Trophoblast cell (in vitro differentiated cells and primary cell): ENCODE measurements around the gene TEAD1.

Source experiments
- DNase-seq, 2 donors: peaks; one replicate each; pipeline ENCODE4 v3.0.0-alpha.2; 2016
- H2AFZ ChIP-seq: 2 replicates; pipeline ENCODE4 v1.6.1; 2013; ENCODE audit warnings: low read length, moderate library complexity, mild to moderate bottlenecking; ENCODE audit not compliant: insufficient read depth, poor library complexity
- H2AK5ac ChIP-seq: 2 replicates; pipeline ENCODE4 v1.6.1; 2013; ENCODE audit warnings: mild to moderate bottlenecking, low read length
- H2BK120ac ChIP-seq: 2 replicates; pipeline ENCODE4 v1.6.1; 2013; ENCODE audit warnings: low read length, mild to moderate bottlenecking, moderate library complexity; ENCODE audit not compliant: insufficient read depth, poor library complexity
- H2BK12ac ChIP-seq: 2 replicates; pipeline ENCODE4 v1.6.1; 2013; ENCODE audit warnings: mild to moderate bottlenecking, low read length, moderate library complexity
- H2BK5ac ChIP-seq: 2 replicates; pipeline ENCODE4 v1.6.1; 2013; ENCODE audit warnings: low read length, low read depth, moderate library complexity, mild to moderate bottlenecking; ENCODE audit not compliant: poor library complexity
- H3K14ac ChIP-seq: 2 replicates; pipeline ENCODE4 v1.6.1; 2013; ENCODE audit warnings: mild to moderate bottlenecking, low read length
- H3K18ac ChIP-seq: 2 replicates; pipeline ENCODE4 v1.6.1; 2013; ENCODE audit warnings: mild to moderate bottlenecking, low read length
- H3K23ac ChIP-seq: 2 replicates; pipeline ENCODE4 v1.6.1; 2013; ENCODE audit warnings: low read length
- H3K27ac ChIP-seq: 2 replicates; pipeline ENCODE4 v1.5.1; 2013; ENCODE audit warnings: low read depth, mild to moderate bottlenecking, inconsistent platforms, low read length, moderate library complexity
- H3K27me3 ChIP-seq: 2 replicates; pipeline ENCODE4 v1.6.1; 2013; ENCODE audit warnings: inconsistent platforms, mild to moderate bottlenecking, low read length, moderate library complexity; ENCODE audit not compliant: insufficient read depth
- H3K36me3 ChIP-seq, 2 experiments: 1 replicate in 1 of 2; 2 replicates in 1 of 2; pipeline ENCODE4 v1.6.1; 2013; ENCODE audit warnings: low read length in 2 of 2, mild to moderate bottlenecking in 2 of 2, moderate library complexity in 1 of 2; ENCODE audit not compliant: insufficient read depth in 2 of 2, control insufficient read depth in 1 of 2
- H3K4ac ChIP-seq: 2 replicates; pipeline ENCODE4 v1.6.1; 2013; ENCODE audit warnings: low read depth, mild to moderate bottlenecking, low read length, moderate library complexity
- H3K4me1 ChIP-seq, 2 experiments: 1 replicate in 1 of 2; 2 replicates in 1 of 2; pipeline ENCODE4 v1.6.1; 2013; ENCODE audit warnings: low read length in 2 of 2, mild to moderate bottlenecking in 2 of 2, moderate library complexity in 1 of 2; ENCODE audit not compliant: insufficient read depth in 2 of 2, control insufficient read depth in 1 of 2
- H3K4me2 ChIP-seq: 2 replicates; pipeline ENCODE4 v1.6.1; 2013; ENCODE audit warnings: inconsistent platforms, mild to moderate bottlenecking, low read length, moderate library complexity
- H3K4me3 ChIP-seq: 2 replicates; pipeline ENCODE4 v1.5.1; 2013; ENCODE audit warnings: mild to moderate bottlenecking, low read depth, low read length, inconsistent platforms
- H3K79me1 ChIP-seq: one replicate; pipeline ENCODE4 v1.6.1; 2013; ENCODE audit warnings: low read length
- H3K79me2 ChIP-seq: 2 replicates; pipeline ENCODE4 v1.6.1; 2013; ENCODE audit warnings: low read length, mild to moderate bottlenecking; ENCODE audit not compliant: control insufficient read depth, insufficient read depth, poor library complexity
- H3K9ac ChIP-seq: 2 replicates; pipeline ENCODE4 v1.6.1; 2013; ENCODE audit warnings: mild to moderate bottlenecking, low read length
- H3K9me3 ChIP-seq: 2 replicates; pipeline ENCODE4 v1.6.1; 2013; ENCODE audit warnings: low read depth, mild to moderate bottlenecking, control low read depth, inconsistent platforms, low read length; ENCODE audit not compliant: insufficient read depth
- H4K12ac ChIP-seq: 2 replicates; pipeline ENCODE4 v1.6.1; 2013; ENCODE audit warnings: low read depth, mild to moderate bottlenecking, low read length, moderate library complexity
- H4K8ac ChIP-seq: 2 replicates; pipeline ENCODE4 v1.6.1; 2013; ENCODE audit warnings: low read depth, mild to moderate bottlenecking, low read length, moderate library complexity
- H4K91ac ChIP-seq: one replicate; pipeline ENCODE4 v1.6.1; 2013; ENCODE audit warnings: low read depth, mild to moderate bottlenecking, low read length, moderate library complexity
- WGBS: extraction: QIAGEN DNeasy Blood & Tissue Kit; methylation state at CpG from one replicate; pipeline ENCODE4 v1.1.7; 2013; ENCODE audit warnings: missing lambda C conversion rate; ENCODE audit not compliant: insufficient read length, insufficient coverage; ENCODE audit errors: extremely low coverage; 5-methylcytosine and 5-hydroxymethylcytosine counted together

The TEAD1 gene

DNA sequence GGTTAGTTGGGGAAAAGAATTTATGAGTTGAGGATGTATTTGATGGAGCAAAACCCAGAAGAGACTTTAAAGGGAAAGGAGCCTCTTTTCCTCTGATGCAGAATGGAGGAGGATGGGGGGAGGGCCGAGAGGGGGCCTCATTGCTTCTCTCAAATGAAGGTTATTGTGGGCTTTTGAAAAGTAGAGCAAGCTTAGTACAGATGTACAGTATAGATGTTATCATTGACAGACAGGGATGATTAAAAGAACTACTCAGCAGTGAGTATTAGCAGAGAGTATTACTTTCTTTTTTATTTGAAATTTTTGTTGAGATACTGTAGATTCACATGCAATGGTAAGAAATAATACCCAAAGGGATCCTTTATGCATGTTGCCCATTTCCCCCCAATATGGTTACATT lies 98.1 kb downstream of the TEAD1 start:
- peak overlapping the region; percentile 39 for H3K4ac ChIP-seq
- H4K8ac ChIP-seq = no peak overlapping the region
- H3K36me3 ChIP-seq = peaks cover 5 to 11% of the 10 kb centered on the region in 2 experiments
- no peak overlapping the region for H4K12ac ChIP-seq
- H3K4me2 ChIP-seq = no peak overlapping the region
- peaks cover 9% of the 10 kb centered on the region for H3K79me1 ChIP-seq
- H3K27ac ChIP-seq = no peak overlapping the region
- H2AK5ac ChIP-seq = no peak overlapping the region
- H3K79me2 ChIP-seq = peaks cover 25% of the 10 kb centered on the region
- WGBS = no CpG with 5 or more reads among the region's 1 CpG
- no peak overlapping the region for H3K23ac ChIP-seq
- H2BK120ac ChIP-seq = no peak overlapping the region
- H3K9me3 ChIP-seq = no peaks in the 10 kb centered on the region
- no peak overlapping the region for H3K4me3 ChIP-seq
- H3K27me3 ChIP-seq = no peaks in the 10 kb centered on the region
- no peak overlapping the region for H2AFZ ChIP-seq
- no peak overlapping the region for H3K14ac ChIP-seq
- H2BK5ac ChIP-seq = no peak overlapping the region
- H2BK12ac ChIP-seq = no peak overlapping the region
- DNase-seq = no peak
- no peak overlapping the region for H4K91ac ChIP-seq
- H3K4me1 ChIP-seq = peaks cover 27 to 38% of the 10 kb centered on the region in 2 experiments
- H3K18ac ChIP-seq = no peak overlapping the region
- H3K9ac ChIP-seq = no peak overlapping the region

DNA sequence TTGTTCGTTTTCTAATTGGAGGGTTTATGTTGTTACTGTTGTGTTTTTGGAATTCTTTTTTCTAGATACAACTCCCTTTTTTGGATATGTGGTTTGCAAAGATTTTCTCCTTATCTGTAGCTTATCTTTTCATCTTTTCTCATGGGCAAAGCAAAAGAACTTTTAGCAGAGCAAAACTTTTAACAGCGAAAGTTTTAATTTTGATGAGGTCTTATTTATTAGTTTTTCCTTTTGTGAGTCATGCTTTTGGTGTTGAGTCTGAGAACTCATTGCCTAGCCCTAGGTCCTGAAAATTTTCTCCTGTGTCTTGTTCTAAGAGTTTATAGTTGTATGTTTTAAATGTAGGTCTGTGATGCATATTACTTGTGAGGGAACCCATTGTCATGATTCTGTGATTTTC lies 99.4 kb downstream of the TEAD1 start:
- no peak overlapping the region for H3K4me3 ChIP-seq
- H3K4me2 ChIP-seq = no peak overlapping the region
- no peak overlapping the region for H4K91ac ChIP-seq
- no CpG with 5 or more reads among the region's 2 CpGs for WGBS
- peaks cover 23% of the 10 kb centered on the region for H3K79me2 ChIP-seq
- no peak overlapping the region for H2AFZ ChIP-seq
- H3K9ac ChIP-seq = no peak overlapping the region
- no peak overlapping the region for H2BK5ac ChIP-seq
- H3K4me1 ChIP-seq = peaks cover 26 to 31% of the 10 kb centered on the region in 2 experiments
- H3K36me3 ChIP-seq = peaks cover 3 to 10% of the 10 kb centered on the region in 2 experiments
- no peaks in the 10 kb centered on the region for H3K27me3 ChIP-seq
- no peak overlapping the region for H3K14ac ChIP-seq
- no peak overlapping the region for H3K18ac ChIP-seq
- no peak overlapping the region for H3K23ac ChIP-seq
- H4K8ac ChIP-seq = no peak overlapping the region
- H2AK5ac ChIP-seq = no peak overlapping the region
- H4K12ac ChIP-seq = no peak overlapping the region
- H2BK12ac ChIP-seq = no peak overlapping the region
- H3K27ac ChIP-seq = no peak overlapping the region
- no peak for DNase-seq
- H3K4ac ChIP-seq = no peak overlapping the region
- H3K9me3 ChIP-seq = no peaks in the 10 kb centered on the region
- H3K79me1 ChIP-seq = peaks cover 7% of the 10 kb centered on the region
- H2BK120ac ChIP-seq = no peak overlapping the region

DNA sequence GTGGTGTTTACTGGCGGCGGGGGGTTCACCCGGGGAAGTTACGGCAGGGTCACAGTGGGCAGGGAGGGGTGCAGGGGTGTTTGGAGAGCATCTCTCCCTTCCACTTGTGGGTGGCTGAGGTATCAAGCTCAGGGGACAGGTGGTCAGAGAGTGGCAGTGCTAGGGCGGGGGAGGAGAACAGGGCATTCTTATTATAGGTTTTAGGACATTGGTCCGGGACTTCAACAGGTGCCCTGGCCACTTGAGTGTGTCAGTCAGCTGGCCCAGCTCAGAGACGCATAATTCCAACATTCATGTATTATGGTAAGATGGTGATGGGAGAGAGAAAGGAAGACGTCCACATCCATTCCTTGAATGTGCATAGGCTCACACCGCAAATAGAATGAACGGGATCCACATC lies 101.7 kb downstream of the TEAD1 start:
- peaks cover 4% of the 10 kb centered on the region in 2 experiments for H3K36me3 ChIP-seq
- no CpG with 5 or more reads among the region's 10 CpGs for WGBS
- H3K9me3 ChIP-seq = no peaks in the 10 kb centered on the region

DNA sequence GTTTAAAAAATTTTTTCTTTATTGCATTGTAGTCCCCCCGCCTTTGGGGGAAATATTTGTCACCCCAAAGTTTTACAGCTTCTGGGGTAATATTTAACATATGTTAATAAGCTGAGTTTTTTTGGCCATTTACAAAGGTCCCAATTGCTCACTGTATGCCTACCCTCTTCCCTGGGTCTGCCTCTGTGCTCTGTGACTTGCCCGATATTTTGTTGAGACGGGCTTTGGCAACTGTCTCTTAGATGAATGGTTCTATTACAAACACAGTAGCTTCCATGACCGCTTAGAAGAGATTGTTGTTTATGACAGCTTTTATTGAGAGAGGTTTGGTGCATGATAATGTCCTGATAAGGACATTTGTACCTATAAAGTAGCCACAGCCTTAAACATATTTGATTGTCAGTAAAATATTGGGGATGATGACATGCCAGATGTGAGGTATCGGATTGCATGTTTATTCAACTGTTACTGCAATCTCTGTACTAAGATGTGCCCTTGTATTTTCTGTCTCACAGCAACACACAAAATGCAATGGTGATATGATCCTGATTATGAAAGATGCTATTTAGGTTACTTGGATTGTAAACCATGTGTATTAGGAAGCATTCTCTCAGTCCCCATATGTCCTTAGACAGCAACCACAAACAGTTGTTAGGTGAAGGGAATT lies 103.1 kb downstream of the TEAD1 start:
- no peaks in the 10 kb centered on the region for H3K79me1 ChIP-seq
- H3K36me3 ChIP-seq = peaks cover 4% of the 10 kb centered on the region in 2 experiments
- no peak overlapping the region for H3K9ac ChIP-seq
- no peaks in the 10 kb centered on the region for H3K9me3 ChIP-seq
- no peak overlapping the region for H2AFZ ChIP-seq
- no peak overlapping the region for H2BK12ac ChIP-seq
- H3K4me2 ChIP-seq = no peak overlapping the region
- no CpG with 5 or more reads among the region's 5 CpGs for WGBS
- H2AK5ac ChIP-seq = no peak overlapping the region
- H3K4me3 ChIP-seq = no peak overlapping the region
- no peak overlapping the region for H2BK120ac ChIP-seq
- H3K27ac ChIP-seq = no peak overlapping the region
- no peak overlapping the region for H4K12ac ChIP-seq
- H3K79me2 ChIP-seq = peaks cover 12% of the 10 kb centered on the region
- H3K18ac ChIP-seq = no peak overlapping the region
- H3K27me3 ChIP-seq = no peaks in the 10 kb centered on the region
- H4K8ac ChIP-seq = no peak overlapping the region
- peaks cover 2 to 3% of the 10 kb centered on the region in 2 experiments for H3K4me1 ChIP-seq
- H3K23ac ChIP-seq = no peak overlapping the region
- H4K91ac ChIP-seq = no peak overlapping the region
- H3K4ac ChIP-seq = peak overlapping the region; percentile 89
- no peak overlapping the region for H2BK5ac ChIP-seq
- no peak overlapping the region for H3K14ac ChIP-seq
- DNase-seq = no peak

More for the DNA sequence above, 101.7 kb downstream of the TEAD1 start:
- Histone ChIP-seq H4K12ac (no peak overlapping the region), H3K4me3 (no peak overlapping the region), H3K79me2 (peaks cover 14% of the 10 kb centered on the region), H3K9ac (no peak overlapping the region), H4K8ac (no peak overlapping the region), H3K27me3 (no peaks in the 10 kb centered on the region), H2AK5ac (no peak overlapping the region), H4K91ac (no peak overlapping the region), H3K27ac (no peak overlapping the region), H2BK5ac (no peak overlapping the region), H3K4me1 (peaks cover 9 to 13% of the 10 kb centered on the region in 2 experiments), H3K14ac (no peak overlapping the region), H3K4ac (peak overlapping the region; percentile 68), H3K18ac (peak overlapping the region; percentile 25), H2BK12ac (no peak overlapping the region), H3K23ac (no peak overlapping the region), H2BK120ac (no peak overlapping the region), H3K79me1 (no peaks in the 10 kb centered on the region), H3K4me2 (no peak overlapping the region), H2AFZ (no peak overlapping the region)
- no peak for DNase-seq
